OCI-LY7 (cell line): Measurements from ENCODE around the gene KCNK15.

Experiments used
- EZH2phosphoT487 ChIP-seq: fragments of 200-600 bp; sonication (generic); IDR thresholded peaks from 2 replicates; pipeline ENCODE4 v1.6.1; 2018; ENCODE audit warnings: low read depth, borderline replicate concordance, mild to moderate bottlenecking, mixed run types, antibody characterized with exemption, low read length, moderate library complexity, mixed read lengths
- TF ChIP-seq, protein P1 (sequence below): fragments of 200-600 bp; sonication (generic); conservative IDR thresholded peaks from 2 replicates; pipeline ENCODE4 v1.5.1; 2014; ENCODE audit warnings: mild to moderate bottlenecking, antibody characterized with exemption, low read length, moderate library complexity, mixed read lengths

DNA sequence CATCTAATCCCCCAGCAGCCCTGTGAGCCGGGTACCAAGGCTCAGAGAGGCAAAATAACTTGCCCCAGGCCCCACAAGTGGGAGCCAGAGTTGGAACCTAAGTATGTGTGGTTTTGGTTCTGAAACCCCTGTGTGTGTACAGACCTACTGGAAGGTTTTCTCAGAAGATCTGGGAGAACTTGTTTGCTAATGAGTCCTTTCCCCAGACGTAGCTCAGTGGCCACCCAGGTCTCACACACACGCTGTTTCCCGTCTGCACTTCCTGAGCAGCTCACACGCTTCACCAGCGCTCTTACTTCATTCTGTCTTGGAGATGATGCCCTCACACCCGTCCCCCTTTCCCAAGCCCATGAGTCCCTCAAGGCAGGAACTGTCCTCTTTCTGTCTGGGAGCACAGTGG is 22.3 kb upstream of the KCNK15 start:
- TF ChIP-seq EZH2phosphoT487: no peak
- TF ChIP-seq, protein P1, sequence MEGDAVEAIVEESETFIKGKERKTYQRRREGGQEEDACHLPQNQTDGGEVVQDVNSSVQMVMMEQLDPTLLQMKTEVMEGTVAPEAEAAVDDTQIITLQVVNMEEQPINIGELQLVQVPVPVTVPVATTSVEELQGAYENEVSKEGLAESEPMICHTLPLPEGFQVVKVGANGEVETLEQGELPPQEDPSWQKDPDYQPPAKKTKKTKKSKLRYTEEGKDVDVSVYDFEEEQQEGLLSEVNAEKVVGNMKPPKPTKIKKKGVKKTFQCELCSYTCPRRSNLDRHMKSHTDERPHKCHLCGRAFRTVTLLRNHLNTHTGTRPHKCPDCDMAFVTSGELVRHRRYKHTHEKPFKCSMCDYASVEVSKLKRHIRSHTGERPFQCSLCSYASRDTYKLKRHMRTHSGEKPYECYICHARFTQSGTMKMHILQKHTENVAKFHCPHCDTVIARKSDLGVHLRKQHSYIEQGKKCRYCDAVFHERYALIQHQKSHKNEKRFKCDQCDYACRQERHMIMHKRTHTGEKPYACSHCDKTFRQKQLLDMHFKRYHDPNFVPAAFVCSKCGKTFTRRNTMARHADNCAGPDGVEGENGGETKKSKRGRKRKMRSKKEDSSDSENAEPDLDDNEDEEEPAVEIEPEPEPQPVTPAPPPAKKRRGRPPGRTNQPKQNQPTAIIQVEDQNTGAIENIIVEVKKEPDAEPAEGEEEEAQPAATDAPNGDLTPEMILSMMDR: no peak
